Measurements from ENCODE around the gene SLC66A2. TPM values are rescaled to one million over a fixed set of nuclear protein-coding genes. Genes with fewer than 3 reads are reported as not detected.

The SLC66A2 gene
- total RNA-seq, 3 donors from 2014 or later (not counting 1 experiment from before 2014, with no cell fraction given) = 51.2 to 62.4 (median 54.1) TPM

- no peaks in the 10 kb centered on the region for H3K4me1 ChIP-seq (ENCODE audit: control insufficient read depth, insufficient read depth, low read length)
- DNase-seq (no peak), ATAC-seq (no peak)
- H3K27ac Mint-ChIP-seq = no peak overlapping the region
- peaks cover 2% of the 10 kb centered on the region for H3K36me3 ChIP-seq (ENCODE audit: control insufficient read depth, insufficient read depth, low read length)
- no peak for TF ChIP-seq CTCF (IDR thresholded peaks at IDR 0.05)
- H3K9me3 Mint-ChIP-seq = peaks cover 30 to 40% of the 10 kb centered on the region in 2 donors
- no peak overlapping the region for H3K4me3 Mint-ChIP-seq
- no peak overlapping the region for H3K4me3 ChIP-seq (ENCODE audit: low read length)
- H3K27me3 ChIP-seq (ENCODE audit: control insufficient read depth, insufficient read depth, low read length) = no peaks in the 10 kb centered on the region
- WGBS (ENCODE audit: insufficient coverage) = 99% methylated on average over 15 of the region's 15 CpGs
- H3K27me3 Mint-ChIP-seq (ENCODE audit: low read depth in 2 of 2) = no peaks in the 10 kb centered on the region
- H3K27ac ChIP-seq (ENCODE audit: low read length) = no peak overlapping the region
- H3K36me3 Mint-ChIP-seq = peaks cover 28% of the 10 kb centered on the region
- H3K9me3 ChIP-seq (ENCODE audit: control insufficient read depth, insufficient read depth, low read length) = peaks cover 34% of the 10 kb centered on the region
- intact Hi-C loops (cut with micrococcal nuclease) = no loop called here
- H3K4me1 Mint-ChIP-seq = peaks cover 0 to 6% of the 10 kb centered on the region in 2 donors
These were observed 53.4 kb downstream of the SLC66A2 start for GRCh38 chr18:79897940-79898625.

- H3K9me3 ChIP-seq (ENCODE audit: control insufficient read depth, insufficient read depth, low read length) = peaks cover 38% of the 10 kb centered on the region
- no peak overlapping the region for H3K27ac ChIP-seq (ENCODE audit: low read length)
- Mint-ChIP-seq H3K27ac (no peak overlapping the region), H3K9me3 (peaks cover 39 to 52% of the 10 kb centered on the region in 2 donors), H3K4me1 (peaks cover 0 to 8% of the 10 kb centered on the region in 2 donors), H3K36me3 (peaks cover 39% of the 10 kb centered on the region), H3K27me3 (ENCODE audit: low read depth in 2 of 2) (no peaks in the 10 kb centered on the region), H3K4me3 (no peak overlapping the region)
- DNase-seq (no peak), ATAC-seq (no peak)
- H3K27me3 ChIP-seq (ENCODE audit: control insufficient read depth, insufficient read depth, low read length) = no peaks in the 10 kb centered on the region
- no peaks in the 10 kb centered on the region for H3K36me3 ChIP-seq (ENCODE audit: control insufficient read depth, insufficient read depth, low read length)
- intact Hi-C loops (cut with micrococcal nuclease) = no loop called here
- 86% methylated on average over 3 of the region's 3 CpGs for WGBS (ENCODE audit: insufficient coverage)
- TF ChIP-seq CTCF (IDR thresholded peaks at IDR 0.05) = no peak
- no peaks in the 10 kb centered on the region for H3K4me1 ChIP-seq (ENCODE audit: control insufficient read depth, insufficient read depth, low read length)
- H3K4me3 ChIP-seq (ENCODE audit: low read length) = no peak overlapping the region
These were observed 54.7 kb downstream of the SLC66A2 start for GRCh38 chr18:79896738-79897137.

- ATAC-seq (no peak), DNase-seq (no peak)
- H3K36me3 ChIP-seq (ENCODE audit: control insufficient read depth, insufficient read depth, low read length) = no peaks in the 10 kb centered on the region
- H3K9me3 Mint-ChIP-seq = peaks cover 43 to 47% of the 10 kb centered on the region in 2 donors
- H3K4me3 ChIP-seq (ENCODE audit: low read length) = no peak overlapping the region
- 82% methylated on average over 5 of the region's 5 CpGs for WGBS (ENCODE audit: insufficient coverage)
- TF ChIP-seq CTCF (IDR thresholded peaks at IDR 0.05) = no peak
- no peak overlapping the region for H3K27ac ChIP-seq (ENCODE audit: low read length)
- peaks cover 45% of the 10 kb centered on the region for H3K9me3 ChIP-seq (ENCODE audit: control insufficient read depth, insufficient read depth, low read length)
- peaks cover 0 to 7% of the 10 kb centered on the region in 2 donors for H3K4me1 Mint-ChIP-seq
- H3K27ac Mint-ChIP-seq = no peak overlapping the region
- H3K27me3 Mint-ChIP-seq (ENCODE audit: low read depth in 2 of 2) = no peaks in the 10 kb centered on the region
- H3K4me1 ChIP-seq (ENCODE audit: control insufficient read depth, insufficient read depth, low read length) = no peaks in the 10 kb centered on the region
- H3K27me3 ChIP-seq (ENCODE audit: control insufficient read depth, insufficient read depth, low read length) = no peaks in the 10 kb centered on the region
- H3K36me3 Mint-ChIP-seq = peaks cover 48% of the 10 kb centered on the region
- intact Hi-C loops (cut with micrococcal nuclease) = no loop called here
- H3K4me3 Mint-ChIP-seq = no peak overlapping the region
These were observed 60.8 kb downstream of the SLC66A2 start for GRCh38 chr18:79890674-79891073.

- no peak overlapping the region for H3K4me3 ChIP-seq (ENCODE audit: low read length)
- Mint-ChIP-seq H3K27ac (no peak overlapping the region), H3K36me3 (peaks cover 40% of the 10 kb centered on the region), H3K4me1 (peaks cover 0 to 7% of the 10 kb centered on the region in 2 donors), H3K4me3 (no peak overlapping the region), H3K9me3 (peaks cover 34 to 38% of the 10 kb centered on the region in 2 donors), H3K27me3 (ENCODE audit: low read depth in 2 of 2) (no peaks in the 10 kb centered on the region)
- H3K9me3 ChIP-seq (ENCODE audit: control insufficient read depth, insufficient read depth, low read length) = peaks cover 45% of the 10 kb centered on the region
- WGBS (ENCODE audit: insufficient coverage) = 95% methylated on average over 14 of the region's 14 CpGs
- H3K36me3 ChIP-seq (ENCODE audit: control insufficient read depth, insufficient read depth, low read length) = no peaks in the 10 kb centered on the region
- no peak for TF ChIP-seq CTCF (IDR thresholded peaks at IDR 0.05)
- no peaks in the 10 kb centered on the region for H3K27me3 ChIP-seq (ENCODE audit: control insufficient read depth, insufficient read depth, low read length)
- ATAC-seq = no peak
- DNase-seq = no peak
- H3K4me1 ChIP-seq (ENCODE audit: control insufficient read depth, insufficient read depth, low read length) = no peaks in the 10 kb centered on the region
- intact Hi-C loops (cut with micrococcal nuclease) = no loop called here
- no peak overlapping the region for H3K27ac ChIP-seq (ENCODE audit: low read length)
These were observed 61.9 kb downstream of the SLC66A2 start for GRCh38 chr18:79889569-79889968.
